Skeletal muscle satellite cell (primary cell): ENCODE results near the gene CCDC91.

Source experiments
- H3K27me3 ChIP-seq: 2 replicates; pipeline ENCODE4 v1.7.0; 2013; ENCODE audit warnings: low read length; ENCODE audit not compliant: control insufficient read depth, insufficient read depth
- H3K36me3 ChIP-seq: 2 replicates; pipeline ENCODE4 v1.7.0; 2013; ENCODE audit warnings: mild to moderate bottlenecking, control low read depth, low read length; ENCODE audit not compliant: insufficient read depth
- H3K4me1 ChIP-seq: 2 replicates; pipeline ENCODE4 v1.7.0; 2013; ENCODE audit warnings: low read length; ENCODE audit not compliant: control insufficient read depth, insufficient read depth
- H3K4me2 ChIP-seq: 2 replicates; pipeline ENCODE4 v1.7.0; 2013; ENCODE audit warnings: mild to moderate bottlenecking, low read length
- H3K4me3 ChIP-seq: 2 replicates; pipeline ENCODE4 v1.7.0; 2013; ENCODE audit warnings: low read length
- H3K9ac ChIP-seq: 2 replicates; pipeline ENCODE4 v1.7.0; 2013; ENCODE audit warnings: mild to moderate bottlenecking, low read depth, low read length, moderate library complexity
- H3K9me3 ChIP-seq: replicated peaks from 2 replicates; pipeline ENCODE4 v1.7.0; 2013; ENCODE audit warnings: mild to moderate bottlenecking, control low read depth, low read length

Gene CCDC91

DNA sequence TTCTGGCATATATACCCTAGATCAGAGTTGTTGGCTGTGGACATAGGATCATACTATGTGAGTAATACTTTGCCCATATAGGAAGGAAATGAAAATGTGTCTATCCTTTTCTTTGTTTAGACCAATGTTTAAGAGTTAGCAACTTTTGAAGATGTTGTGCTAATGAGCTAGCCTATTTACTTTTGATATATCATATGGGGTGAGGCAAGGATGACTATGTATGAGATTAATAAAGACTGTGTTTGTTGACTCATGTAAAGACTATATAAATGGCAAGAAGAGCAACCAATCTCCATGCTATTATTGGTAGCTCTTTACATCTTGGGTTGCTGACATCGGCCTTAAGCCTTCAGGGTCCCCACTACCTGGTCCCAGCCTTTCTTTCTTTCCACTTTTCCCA is 289.4 kb downstream of the CCDC91 start:
- Histone ChIP-seq H3K36me3 (no peaks in the 10 kb centered on the region), H3K27me3 (no peaks in the 10 kb centered on the region), H3K4me1 (no peaks in the 10 kb centered on the region), H3K4me2 (no peak overlapping the region), H3K9me3 (no peaks in the 10 kb centered on the region), H3K9ac (no peak overlapping the region), H3K4me3 (no peak overlapping the region)

DNA sequence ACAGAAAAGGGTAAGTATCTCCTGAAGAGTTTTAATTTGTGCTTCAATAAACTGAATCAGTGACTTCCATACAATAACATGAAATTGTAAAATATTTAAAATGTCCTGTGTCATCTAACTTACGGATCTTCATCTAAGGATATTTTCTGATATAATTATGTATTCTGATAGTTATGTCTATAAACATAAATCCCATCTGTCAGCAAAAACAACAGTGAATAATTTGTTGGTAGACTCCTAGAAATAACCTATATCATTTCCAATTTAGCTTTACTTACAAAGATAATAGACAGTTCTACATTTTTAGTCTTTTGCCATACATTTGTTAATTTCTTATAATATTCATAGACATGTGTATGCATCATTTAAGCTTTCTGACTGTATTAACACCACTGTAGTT is 293.9 kb downstream of the CCDC91 start:
- peaks cover 3% of the 10 kb centered on the region for H3K4me1 ChIP-seq
- H3K27me3 ChIP-seq: no peaks in the 10 kb centered on the region
- H3K36me3 ChIP-seq: no peaks in the 10 kb centered on the region
- H3K9ac ChIP-seq: no peak overlapping the region
- H3K4me2 ChIP-seq: no peak overlapping the region
- H3K4me3 ChIP-seq: no peak overlapping the region
- H3K9me3 ChIP-seq: no peaks in the 10 kb centered on the region

DNA sequence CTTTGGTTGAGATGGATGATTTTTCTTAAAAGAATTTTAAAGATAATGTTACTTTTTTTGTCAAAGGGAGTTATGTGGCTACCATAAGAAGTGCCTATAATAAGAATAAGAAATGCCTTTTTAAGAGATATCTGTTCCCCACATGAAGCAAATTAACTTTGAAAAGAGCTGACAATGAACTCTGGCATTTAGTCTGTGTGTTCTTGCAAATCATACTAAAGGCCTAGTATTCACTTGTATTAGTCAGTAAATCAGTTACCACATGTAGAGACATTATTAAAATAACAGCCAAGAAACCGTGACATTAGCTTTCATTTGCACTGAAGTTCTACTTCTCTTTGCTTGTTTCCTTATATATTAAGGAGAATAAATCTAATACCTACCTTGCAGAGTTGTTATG is 296.3 kb downstream of the CCDC91 start:
- Histone ChIP-seq H3K4me1 (peaks cover 11% of the 10 kb centered on the region), H3K27me3 (no peaks in the 10 kb centered on the region), H3K4me2 (no peak overlapping the region), H3K9me3 (no peaks in the 10 kb centered on the region), H3K36me3 (no peaks in the 10 kb centered on the region), H3K9ac (no peak overlapping the region), H3K4me3 (no peak overlapping the region)

DNA sequence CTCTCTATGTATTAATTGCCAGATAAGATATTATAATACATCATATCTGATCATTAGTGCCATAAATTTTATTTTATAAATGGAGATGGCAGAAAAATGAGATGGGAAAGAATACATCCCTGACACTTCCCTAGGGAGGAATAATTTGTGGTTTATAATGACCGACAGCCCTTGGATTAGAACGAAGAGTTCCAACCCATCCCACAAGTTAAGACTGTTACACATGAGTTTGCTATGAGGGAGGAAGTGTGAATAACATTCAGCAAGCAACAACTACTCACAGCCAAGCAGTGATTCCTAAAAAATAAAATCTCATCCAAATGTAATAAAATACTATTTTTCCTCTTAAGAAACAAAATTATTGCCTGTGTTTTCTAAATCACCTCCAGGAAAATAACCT is 299.0 kb downstream of the CCDC91 start:
- no peak overlapping the region for H3K9ac ChIP-seq
- no peaks in the 10 kb centered on the region for H3K36me3 ChIP-seq
- H3K4me2 ChIP-seq: peak overlapping the region; percentile 12
- no peak overlapping the region for H3K4me3 ChIP-seq
- H3K9me3 ChIP-seq: no peaks in the 10 kb centered on the region
- H3K27me3 ChIP-seq: no peaks in the 10 kb centered on the region
- peaks cover 11% of the 10 kb centered on the region for H3K4me1 ChIP-seq

DNA sequence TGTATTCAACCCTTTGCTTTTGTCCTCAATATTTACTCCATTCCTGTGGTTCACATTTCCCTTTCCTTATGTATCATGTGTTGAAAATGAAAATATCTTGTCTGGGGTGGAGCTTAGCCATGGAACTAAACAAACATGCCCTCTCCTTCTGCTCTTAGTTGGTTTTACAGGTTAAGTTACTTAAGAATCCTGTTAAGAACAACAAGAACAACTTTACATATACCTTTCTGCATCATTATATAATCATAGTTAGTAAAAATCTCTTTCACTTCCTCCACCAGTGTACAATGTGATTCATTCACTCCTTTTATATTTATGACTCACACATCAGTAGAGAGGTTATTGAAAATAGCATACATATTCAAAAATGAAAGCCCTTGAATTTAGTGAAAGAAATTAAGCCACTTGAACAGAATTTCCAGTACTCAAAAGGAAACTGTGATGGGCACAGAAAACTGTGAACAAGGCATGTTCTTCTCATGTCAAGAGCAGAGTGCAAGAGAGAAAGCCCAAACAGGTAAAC is 307.7 kb downstream of the CCDC91 start:
- H3K4me3 ChIP-seq: no peak overlapping the region
- H3K4me1 ChIP-seq: peaks cover 9% of the 10 kb centered on the region
- H3K4me2 ChIP-seq: peak overlapping the region; percentile 55
- H3K36me3 ChIP-seq: no peaks in the 10 kb centered on the region
- H3K27me3 ChIP-seq: no peaks in the 10 kb centered on the region
- H3K9me3 ChIP-seq: no peaks in the 10 kb centered on the region
- H3K9ac ChIP-seq: no peak overlapping the region

GRCh38 chr12:28498850-28499249 is 308.6 kb downstream of the CCDC91 start:
- Histone ChIP-seq H3K4me3 (no peak overlapping the region), H3K4me2 (no peak overlapping the region), H3K9ac (no peak overlapping the region), H3K27me3 (no peaks in the 10 kb centered on the region), H3K9me3 (no peaks in the 10 kb centered on the region), H3K36me3 (no peaks in the 10 kb centered on the region), H3K4me1 (peaks cover 9% of the 10 kb centered on the region)

DNA sequence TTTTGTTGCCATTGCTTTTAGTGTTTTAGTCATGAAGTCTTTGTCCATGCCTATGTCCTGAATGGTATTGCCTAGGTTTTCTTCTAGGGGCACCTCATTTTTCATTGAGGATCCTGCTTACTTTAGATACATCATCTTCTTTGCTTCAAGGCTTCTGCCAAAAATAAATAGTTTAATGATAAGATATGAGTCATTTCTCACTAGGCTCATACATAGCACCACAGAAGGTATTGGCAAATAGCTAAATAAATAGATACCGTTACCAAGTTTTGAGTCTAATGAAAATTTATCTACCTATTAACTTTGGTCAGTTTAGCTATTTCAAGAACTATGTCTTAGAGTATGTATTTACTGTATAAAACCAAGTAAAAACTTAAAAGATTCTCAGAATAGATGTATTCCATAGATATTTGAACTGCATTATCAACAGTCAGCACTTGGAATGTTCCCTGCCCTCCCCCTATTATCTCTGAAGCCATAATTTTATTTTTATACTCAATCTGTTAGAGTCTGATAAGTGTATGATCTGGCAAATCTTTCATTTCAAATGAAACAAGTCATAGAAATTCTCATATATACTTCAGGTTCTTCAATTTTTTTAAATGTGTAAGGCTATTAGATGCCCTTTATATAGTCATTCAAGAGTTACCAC is 310.2 kb downstream of the CCDC91 start:
- Histone ChIP-seq H3K36me3 (no peaks in the 10 kb centered on the region), H3K4me1 (peaks cover 9% of the 10 kb centered on the region), H3K4me2 (no peak overlapping the region), H3K27me3 (no peaks in the 10 kb centered on the region), H3K4me3 (no peak overlapping the region), H3K9ac (no peak overlapping the region), H3K9me3 (no peaks in the 10 kb centered on the region)

DNA sequence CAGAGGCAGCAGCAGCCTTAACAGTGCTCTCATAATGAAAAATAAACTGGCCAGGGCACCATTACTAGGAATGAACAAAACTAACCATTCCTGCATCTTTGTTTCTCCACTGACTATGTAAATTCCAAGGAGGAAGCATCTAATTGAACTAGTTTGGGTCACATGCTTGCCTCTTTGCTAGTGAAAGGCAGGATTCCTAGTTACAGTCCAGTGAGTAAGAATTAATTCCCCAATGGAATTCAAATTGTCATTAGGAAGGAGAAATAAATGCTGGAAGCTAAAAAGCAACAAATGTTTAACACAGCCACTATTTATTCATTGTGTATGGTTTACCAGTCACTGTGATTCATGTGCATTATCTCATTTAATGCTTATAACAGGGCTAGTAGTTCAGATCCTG is 316.0 kb downstream of the CCDC91 start:
- peaks cover 12% of the 10 kb centered on the region for H3K4me1 ChIP-seq
- no peaks in the 10 kb centered on the region for H3K9me3 ChIP-seq
- H3K4me3 ChIP-seq: no peak overlapping the region
- no peaks in the 10 kb centered on the region for H3K36me3 ChIP-seq
- no peaks in the 10 kb centered on the region for H3K27me3 ChIP-seq
- no peak overlapping the region for H3K4me2 ChIP-seq
- no peak overlapping the region for H3K9ac ChIP-seq

- H3K4me2 ChIP-seq: no peak overlapping the region
Observed at GRCh38 chr12:28507033-28507432, 316.8 kb downstream of the CCDC91 start.

GRCh38 chr12:28507867-28508266 is 317.6 kb downstream of the CCDC91 start:
- Histone ChIP-seq H3K27me3 (no peaks in the 10 kb centered on the region), H3K9me3 (no peaks in the 10 kb centered on the region), H3K4me1 (peaks cover 12% of the 10 kb centered on the region), H3K4me2 (no peak overlapping the region), H3K9ac (no peak overlapping the region), H3K4me3 (no peak overlapping the region), H3K36me3 (no peaks in the 10 kb centered on the region)

More at GRCh38 chr12:28507033-28507432, 316.8 kb downstream of the CCDC91 start:
- H3K4me3 ChIP-seq: no peak overlapping the region
- no peaks in the 10 kb centered on the region for H3K27me3 ChIP-seq
- H3K36me3 ChIP-seq: no peaks in the 10 kb centered on the region
- no peaks in the 10 kb centered on the region for H3K9me3 ChIP-seq
- H3K9ac ChIP-seq: no peak overlapping the region
- H3K4me1 ChIP-seq: peaks cover 12% of the 10 kb centered on the region

GRCh38 chr12:28512406-28512805 is 322.1 kb downstream of the CCDC91 start:
- Histone ChIP-seq H3K36me3 (no peaks in the 10 kb centered on the region), H3K4me1 (peaks cover 4% of the 10 kb centered on the region), H3K9me3 (no peaks in the 10 kb centered on the region), H3K4me2 (no peak overlapping the region), H3K4me3 (no peak overlapping the region), H3K9ac (no peak overlapping the region), H3K27me3 (no peaks in the 10 kb centered on the region)

GRCh38 chr12:28512876-28513275 is 322.6 kb downstream of the CCDC91 start:
- H3K4me3 ChIP-seq: no peak overlapping the region
- peaks cover 3% of the 10 kb centered on the region for H3K4me1 ChIP-seq
- H3K36me3 ChIP-seq: no peaks in the 10 kb centered on the region
- no peaks in the 10 kb centered on the region for H3K9me3 ChIP-seq
- no peaks in the 10 kb centered on the region for H3K27me3 ChIP-seq
- no peak overlapping the region for H3K4me2 ChIP-seq
- H3K9ac ChIP-seq: no peak overlapping the region
